ENCODE measurements around the gene SYT17.

The SYT17 gene

DNA sequence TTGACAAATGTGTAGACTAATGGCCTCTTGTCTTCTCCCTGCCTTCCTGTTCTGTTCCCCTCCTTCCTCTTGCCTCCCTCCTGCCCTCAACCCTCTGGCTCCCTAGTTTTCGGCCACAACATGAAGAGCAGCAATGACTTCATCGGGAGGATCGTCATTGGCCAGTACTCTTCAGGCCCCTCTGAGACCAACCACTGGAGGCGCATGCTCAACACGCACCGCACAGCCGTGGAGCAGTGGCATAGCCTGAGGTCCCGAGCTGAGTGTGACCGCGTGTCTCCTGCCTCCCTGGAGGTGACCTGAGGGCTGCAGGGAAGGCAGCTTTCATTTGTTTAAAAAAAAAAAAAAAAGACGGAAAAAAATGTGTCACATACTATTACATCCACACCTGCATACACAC is 98.7 kb downstream of the SYT17 start:
- DNase-seq, result no peak

DNA sequence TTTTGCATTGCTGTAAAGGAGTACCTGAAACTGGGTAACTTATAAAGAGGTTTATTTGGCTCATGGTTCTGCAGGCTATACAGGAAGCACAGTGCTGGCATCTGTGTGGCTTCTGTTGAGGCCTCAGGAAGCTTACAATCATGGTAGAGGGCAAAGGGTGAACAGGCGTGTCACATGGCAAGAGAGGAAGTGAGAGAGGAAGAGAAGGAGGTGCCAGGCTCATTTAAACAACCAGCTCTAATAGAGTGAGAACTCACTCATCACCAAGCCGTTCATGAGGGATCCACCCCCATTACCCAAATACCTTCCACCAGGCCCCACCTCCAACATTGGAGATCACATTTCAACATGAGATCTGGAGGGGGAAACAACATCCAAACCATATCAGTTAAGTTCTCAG is 101.1 kb downstream of the SYT17 start:
- DNase-seq, result no peak

DNA sequence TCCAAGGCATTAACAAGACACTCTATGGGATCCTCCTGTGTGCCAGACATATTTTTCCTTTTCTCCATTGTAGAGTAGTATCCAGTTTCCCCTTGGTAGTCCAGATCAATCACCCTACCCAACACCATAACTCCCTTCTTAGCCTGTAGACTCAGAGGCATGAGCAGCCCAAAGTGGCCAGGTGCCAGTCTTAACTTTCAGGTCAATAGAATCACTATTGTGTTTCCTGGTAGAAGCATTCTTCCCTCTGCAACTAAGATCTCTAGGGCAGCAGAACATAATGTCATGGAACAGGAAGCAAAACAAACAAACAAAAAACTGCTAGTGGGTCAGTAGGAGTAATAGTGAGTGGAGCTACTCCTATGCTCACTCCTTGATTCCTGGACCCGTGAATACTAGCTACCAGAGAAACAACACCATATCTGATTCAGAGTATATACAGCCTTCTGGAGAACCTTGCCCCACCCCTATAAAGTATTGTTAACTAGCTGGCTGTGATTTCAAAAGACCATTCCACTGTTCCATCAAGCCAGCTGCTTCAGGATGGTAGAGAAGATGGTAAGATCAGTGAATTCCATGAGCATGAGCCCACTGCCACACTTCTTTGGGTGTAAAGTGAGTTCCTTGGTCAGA is 106.2 kb downstream of the SYT17 start:
- no peak for DNase-seq

DNA sequence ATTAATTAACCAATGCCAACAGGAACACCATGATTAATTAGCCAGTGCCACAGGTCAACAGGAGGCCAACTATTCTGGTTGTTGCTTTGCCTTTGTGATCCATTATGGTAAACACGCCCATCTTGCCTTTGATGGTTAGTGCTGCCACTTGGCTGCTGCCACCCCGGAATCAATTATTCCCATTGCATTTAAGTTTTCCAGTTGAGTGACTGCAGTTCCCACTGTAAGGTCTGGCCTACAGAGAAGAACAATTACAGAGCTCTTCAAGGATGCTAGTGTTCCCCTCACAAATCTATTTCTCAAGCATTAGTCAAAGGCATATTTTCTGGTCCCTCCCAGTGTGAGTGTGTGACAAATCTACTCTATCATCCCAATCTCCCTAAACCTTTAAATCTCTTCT is 110.4 kb downstream of the SYT17 start:
- no peak for DNase-seq

DNA sequence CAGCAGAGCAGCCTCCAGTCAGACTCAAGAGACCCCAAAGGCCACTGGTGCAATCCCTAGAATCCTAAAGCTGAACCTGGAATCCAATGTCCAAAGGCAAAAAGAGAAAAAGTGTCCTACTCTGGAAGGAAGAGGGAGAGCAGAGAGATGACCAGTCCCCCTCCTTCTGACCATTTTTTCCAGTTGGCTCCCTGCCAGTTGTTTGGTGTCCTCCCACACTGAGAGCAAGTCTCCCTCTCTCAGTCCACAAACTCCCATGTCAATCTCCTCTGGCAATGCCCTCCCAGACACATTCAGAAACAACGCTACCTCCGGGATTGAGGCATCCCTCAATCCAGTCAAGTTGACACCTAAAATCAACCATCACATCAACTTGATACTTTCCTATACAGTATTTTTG is 113.2 kb downstream of the SYT17 start:
- no peak for DNase-seq

DNA sequence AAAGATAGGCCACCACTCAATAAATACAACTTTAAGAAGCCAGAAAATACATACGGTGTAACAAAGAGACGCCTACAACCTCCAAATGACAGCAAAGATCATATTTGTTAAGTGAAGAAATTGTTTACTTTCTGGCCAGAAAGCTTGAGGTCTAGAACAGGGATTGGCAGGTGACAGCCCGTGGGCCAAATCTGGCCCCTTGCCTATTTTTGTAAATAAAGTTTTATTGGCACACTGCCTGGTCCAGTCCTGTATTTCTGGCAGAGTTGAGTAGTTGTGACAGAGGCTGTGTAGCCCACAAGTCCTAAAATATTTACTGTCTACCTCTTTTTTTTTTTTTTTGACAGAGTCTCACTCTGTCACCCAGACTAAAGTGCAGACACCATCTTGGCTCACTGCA is 114.1 kb downstream of the SYT17 start:
- no peak for DNase-seq

DNA sequence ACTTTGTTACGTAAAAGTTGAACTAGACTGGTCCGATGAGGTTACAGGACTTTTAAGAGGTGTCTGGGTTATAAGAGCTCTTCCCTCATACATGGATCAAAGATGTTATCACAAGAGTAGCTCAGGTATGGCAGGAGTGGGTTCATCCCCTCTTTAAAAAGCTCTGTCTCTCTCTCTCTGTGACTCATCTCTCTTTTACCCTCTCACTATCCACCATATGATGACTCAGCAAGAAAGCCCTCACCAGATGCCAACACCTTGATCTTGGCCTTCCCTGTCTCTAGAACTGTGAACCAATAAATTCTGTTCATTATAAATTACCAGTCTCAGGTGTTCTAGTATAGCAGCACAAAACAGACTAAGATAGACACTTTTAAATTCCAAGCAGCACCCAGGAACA is 115.6 kb downstream of the SYT17 start:
- DNase-seq, result no peak

DNA sequence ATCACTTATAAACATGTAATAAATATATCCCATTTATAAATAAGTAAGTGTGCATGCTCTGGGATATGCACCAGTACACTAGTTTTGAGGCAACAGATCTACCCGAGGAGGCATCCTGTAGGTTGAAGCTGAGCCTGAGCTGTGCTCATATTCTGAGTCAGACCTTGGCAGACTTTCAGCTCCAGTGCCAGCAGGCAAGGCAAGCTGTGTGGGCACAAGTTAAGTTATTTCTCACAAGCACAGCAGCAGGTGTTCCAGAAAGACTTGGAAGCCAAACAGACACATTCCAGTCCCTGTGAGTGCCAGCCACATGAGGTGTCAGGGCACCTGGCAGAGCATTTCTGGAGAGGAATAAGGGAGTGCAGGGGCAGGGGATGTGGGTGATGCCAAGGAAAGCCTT is 116.2 kb downstream of the SYT17 start:
- DNase-seq, result peak; percentile 76

DNA sequence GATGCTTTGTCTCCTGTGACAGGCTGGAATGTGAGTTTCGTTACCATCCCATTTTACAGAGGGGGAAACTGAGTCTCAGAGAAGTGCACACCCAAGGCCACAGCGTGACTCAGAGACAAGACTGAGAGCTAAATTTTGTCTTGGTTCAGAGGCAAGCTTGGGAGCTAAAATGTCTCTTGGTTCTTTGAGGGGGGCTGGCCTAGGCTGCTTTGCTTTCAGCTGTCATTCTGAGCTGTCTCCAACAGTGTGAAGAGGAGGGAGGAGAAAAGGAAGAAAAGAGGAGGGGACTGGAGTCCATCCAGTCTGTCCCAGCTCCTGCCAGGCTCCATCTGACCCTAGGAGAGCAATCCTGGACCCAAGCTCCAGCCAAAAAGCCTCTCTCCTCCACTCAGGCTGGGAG is 117.4 kb downstream of the SYT17 start, which contains the start of gene CLEC19A:
Gene CLEC19A (plus strand): TSS at position 301 of the 400 bp plus-strand sequence. CDS start 121 bp downstream, outside the sequence.
- DNase-seq, result no peak

DNA sequence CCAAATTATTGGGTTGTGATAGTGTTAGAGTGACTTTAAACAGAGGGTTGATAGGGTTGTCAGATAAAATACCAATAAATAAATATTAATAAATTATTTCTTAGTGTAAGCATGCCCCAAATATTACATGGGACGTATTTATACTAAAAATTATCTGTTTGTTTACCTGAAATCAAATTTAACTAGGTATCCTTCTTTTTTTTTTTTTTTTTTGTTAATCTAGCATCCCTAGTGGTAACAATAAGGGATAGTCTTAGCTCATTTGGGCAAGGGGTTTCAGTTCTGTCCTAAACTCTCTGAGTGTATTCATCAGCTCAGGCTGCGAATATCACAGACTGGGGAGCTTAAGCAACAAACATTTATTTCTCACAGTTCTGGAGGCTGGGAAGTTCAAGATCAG is 118.8 kb downstream of the SYT17 start:
- DNase-seq, result no peak

DNA sequence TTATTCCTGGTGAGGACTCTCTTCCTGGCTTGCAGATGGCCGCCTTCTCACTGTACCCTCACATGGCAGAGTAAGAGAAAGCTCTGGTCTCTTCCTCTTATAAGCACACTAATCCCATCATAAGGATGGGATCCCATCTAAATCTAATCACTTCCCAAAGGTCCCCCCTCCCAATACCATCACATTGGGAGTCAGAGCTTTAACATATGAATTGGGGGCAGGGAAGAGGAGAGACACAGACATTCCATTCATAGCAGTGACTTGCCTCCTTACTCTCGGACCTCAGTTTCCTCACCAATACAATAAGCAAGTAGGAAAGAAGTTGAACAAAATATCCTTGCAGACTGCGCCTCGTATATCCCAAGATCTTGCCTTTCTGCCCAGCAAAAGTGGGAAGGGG is 119.2 kb downstream of the SYT17 start:
- DNase-seq, result no peak

DNA sequence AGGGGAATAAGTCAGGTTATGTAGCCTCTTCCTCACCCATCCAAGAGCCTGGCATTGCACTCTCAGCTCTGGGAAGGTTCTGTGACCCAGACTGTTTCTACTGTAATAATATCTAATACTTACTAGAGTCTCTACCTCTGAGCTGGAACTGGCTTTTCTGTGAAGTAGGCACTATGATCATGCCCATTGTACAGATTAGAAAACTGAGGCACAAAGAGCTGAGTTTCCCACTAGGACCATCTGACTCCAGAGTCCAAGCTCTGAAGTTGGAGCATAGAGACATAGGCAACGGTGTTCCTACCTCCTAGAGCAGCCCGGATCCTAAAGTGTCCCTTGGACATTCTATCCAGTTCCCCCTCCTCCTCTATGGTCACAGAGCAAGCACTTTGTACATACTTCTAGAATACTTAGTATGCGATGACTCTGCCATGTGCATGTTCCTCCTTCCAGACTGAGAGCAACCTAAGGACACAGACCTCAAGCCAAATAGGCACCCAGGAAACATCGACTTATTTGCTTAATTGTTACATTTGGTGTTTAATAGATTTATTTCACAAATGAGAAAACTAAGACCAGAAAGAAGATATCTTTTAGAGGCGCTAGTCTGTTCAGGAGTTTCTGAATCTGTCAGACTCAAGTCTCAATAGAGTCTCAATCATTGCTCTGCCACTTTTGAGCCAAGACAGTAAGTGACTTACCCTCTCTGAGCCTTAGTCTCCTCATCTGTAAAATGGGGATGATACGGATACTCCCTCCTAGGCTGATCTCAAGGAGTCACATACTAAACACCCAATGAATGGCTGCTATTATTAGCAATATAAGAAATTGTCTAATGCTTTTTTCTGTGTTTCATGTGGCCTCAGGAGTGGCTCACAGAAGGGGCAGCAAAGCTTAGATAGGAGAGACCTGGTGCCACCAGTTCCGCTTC is 121.1 kb downstream of the SYT17 start:
- DNase-seq, result no peak

DNA sequence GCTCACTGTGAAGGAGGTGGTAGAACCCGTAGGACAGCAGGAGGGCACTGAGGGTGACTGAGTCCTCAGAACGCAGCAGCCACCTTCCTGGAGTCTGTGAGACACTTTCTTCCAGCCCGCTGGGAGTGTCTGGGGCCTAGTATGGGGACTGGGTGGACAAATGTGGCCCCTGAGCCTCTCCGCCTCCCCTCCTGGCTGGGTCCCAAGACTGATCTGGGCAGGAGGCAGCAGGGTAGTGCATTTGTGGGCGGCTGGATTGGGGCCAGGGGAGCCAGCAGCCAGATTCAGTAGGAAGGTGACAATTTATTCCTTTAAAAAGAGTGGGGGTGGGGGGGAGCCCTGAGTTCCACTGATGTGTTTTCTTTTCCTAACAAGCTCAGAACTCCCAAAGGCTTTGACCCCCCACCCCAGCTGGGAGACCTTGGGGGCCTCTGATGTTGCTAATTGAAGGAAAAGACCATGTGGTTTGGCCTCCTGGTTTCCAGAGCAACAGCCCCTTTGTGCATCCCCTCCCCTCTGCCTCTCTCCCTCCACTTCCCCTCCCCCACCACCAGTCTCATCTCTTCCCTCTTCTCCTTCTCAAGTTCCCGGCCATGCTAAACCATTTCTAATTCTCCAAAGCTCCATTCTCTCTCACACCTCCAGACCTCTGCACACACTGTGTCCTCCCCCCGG is 121.9 kb downstream of the SYT17 start:
- no peak for DNase-seq

DNA sequence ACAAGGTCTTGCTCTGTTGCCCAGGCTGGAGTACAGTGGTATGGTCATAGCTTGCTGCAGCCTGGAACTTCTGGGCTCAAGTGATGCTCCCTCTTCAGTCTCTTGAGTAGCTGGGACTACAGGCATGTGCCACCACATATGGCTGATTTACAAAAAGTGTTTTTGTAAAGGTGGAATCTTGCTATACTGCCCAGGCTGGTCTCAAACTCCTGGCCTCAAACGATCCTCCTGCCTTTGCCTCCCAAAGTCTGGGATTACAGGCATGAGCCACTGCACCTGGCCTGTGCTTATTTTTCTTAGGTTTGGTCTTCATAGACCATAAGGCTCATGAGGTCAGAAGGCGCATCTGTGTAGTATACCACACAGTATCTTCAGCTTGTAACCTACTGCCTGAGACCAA is 122.8 kb downstream of the SYT17 start:
- DNase-seq, result no peak

DNA sequence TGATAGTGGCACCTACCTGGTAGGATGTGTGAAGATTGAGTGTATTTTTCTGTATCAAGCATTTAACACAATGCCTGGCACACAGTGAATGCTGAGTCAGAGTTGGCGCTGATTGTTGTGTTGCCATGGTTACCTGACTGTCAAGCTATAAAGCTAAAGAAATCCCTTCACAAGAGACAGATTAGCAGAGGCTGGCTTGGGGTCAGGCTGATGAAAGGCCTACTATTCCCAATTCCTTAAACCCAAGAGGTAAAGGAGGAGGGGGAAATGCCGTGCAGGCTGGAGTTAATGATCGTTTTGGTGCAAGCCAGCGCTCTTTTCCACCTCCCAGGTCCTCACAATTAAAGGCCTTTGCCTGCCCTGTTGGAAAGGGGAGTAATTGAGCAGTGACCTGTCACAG is 123.4 kb downstream of the SYT17 start:
- DNase-seq, result no peak

DNA sequence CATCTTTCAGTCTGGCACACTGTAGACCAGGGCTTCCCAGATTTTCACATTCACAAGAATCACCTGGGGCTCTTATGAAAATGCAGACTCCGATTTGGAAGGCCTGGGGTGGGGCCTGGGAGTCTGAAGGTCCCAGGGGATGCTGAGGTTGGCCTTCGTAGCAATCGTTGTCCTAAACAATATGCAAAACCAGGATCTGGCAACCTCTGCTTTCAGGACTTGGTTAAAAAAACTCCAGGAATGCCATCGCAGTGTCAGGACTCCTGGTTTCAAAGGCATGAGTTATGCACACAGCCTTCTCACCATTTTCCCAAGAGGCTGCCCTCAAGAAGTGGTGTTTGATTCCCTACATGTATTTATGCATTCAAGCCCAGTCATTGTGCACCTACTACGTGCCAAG is 124.1 kb downstream of the SYT17 start:
- no peak for DNase-seq

DNA sequence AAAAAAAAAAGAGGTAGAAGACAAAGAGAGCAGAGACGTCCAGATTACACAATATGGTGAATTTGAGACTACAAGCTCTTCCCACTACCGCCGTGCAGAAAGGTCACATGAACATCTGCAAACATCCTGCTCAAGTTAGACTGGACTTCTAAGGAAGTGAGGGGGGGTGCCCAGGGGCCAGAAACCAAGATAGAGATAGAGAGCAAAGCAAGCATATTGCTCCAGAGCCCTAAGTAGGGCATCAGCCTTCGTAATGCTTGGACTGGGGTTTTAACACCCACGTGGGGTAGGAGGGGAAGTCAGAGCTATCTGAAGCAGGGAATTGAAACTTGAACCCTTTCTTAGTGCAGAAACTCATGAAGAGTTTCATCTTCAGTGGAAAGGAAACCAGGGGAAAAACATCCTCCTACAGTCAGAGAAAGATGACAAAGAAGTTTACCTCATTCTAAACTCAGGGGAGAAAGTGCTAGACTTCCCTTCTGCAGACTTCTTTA is 126.2 kb downstream of the SYT17 start:
- DNase-seq, result no peak

DNA sequence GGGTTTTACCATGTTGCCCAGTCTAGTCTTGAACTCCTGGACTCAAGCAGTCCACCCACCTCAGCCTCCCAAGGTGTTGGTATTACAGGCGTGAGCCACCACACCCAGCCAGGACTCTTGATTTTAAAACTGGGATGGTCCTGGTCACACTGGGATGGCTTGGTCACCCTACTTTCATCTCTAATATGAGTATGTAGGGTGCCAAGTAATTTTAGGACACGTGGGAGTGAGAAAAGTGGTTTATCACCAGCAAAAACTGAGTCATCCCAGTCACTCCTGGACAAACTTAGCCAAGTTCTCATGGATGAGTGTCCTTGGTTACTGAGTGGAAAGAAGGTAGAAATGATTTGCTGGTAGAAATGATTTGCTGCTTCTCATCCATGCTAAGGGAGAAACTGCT is 127.4 kb downstream of the SYT17 start:
- DNase-seq, result no peak

DNA sequence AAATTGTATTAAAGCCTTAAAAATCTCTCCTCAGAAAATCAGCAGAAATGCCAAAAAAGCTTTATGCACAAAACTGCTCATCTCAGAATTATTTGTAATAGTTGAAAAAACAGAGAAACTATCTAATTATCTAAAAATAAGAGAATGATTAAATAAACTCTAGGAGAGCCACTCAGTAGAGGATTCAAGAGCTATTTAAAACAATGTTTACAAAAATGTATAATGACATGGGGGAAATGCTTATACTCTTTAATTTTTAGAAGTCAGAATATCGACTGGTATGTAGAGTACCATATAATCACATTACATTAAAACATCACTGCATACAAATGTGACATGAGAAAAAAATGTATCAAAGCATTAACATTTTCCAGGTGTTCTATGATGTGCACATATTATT is 129.4 kb downstream of the SYT17 start:
- no peak for DNase-seq

DNA sequence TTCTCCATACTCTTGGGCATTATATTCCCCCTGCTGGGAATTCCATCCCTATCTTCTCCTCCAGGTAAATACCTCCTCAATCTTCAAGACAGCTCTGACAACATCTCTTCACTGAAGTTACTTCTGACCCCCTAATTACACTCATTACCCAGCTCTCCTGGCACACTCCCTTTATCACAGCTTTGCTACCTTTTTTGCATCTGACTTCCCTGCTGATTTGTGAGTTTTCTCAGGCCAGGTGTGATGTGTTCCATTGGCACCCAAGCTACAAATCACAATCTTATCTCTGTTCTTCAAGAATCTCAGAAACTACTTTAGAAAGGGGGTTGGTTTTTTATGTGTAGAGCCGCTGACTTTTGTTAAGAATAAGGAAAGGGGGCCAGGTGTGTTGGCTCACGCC is 131.5 kb downstream of the SYT17 start:
- no peak for DNase-seq

DNA sequence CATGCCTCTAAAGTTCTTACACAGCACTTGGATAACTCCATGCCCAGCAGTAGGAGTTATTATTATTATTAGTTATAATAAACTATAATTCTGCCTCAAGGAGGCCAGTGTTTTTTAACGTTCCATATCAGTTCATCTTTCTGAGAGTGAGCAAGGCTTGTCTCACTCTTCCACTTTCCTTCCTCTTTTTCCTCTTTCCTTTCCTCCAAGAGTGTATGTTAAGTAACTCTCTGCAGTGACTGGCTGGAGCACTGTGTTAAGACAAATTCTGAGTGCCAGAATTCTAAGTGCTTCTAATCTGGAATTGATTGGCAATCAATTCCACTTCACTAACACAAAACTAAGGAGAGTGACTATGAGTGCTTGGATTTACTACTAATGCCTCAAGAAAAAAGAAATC is 133.9 kb downstream of the SYT17 start:
- DNase-seq, result no peak

DNA sequence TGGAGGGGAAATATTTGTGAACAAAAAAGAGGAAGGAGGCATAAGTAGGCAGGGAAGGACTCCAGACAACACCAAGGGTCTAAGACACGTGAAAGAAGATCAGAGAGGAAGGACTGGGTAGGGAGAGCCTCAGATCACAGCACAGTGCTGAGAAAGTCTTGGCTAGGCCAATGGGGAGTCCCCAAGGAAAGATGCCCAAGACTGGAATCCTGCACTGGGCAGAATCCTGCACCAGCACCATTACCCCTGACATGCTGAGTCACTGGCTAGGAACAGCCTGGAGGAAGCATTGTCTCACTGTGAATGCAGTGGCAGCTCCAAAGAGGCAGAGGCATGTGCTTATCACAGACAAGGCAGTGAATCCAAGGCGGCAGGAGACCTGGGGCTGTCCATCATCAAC is 136.7 kb downstream of the SYT17 start:
- no peak for DNase-seq

DNA sequence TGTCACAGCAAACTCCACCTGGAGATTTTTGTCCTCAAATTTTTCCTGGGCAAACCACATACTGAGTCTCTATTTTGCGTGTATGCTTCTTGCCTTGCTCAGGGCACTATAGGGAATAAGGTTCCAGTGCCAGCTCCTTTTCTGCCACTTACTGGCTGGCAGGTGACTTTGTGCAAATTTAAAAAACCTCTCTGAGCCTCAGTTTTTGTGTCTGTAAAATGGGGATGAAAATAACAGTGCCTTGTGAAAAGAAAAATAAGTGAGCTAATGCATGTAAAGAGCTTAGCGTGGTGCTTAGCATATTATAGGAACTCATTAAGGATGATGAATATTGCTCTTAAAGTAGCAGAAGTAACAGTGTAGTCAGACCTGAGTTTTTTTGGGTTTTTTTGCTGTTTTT is 137.4 kb downstream of the SYT17 start:
- DNase-seq, result no peak
